ENCODE results near the gene MRPL52.
"Not testable (repeated sequence)": the region's sequence is repeated elsewhere in the genome, so short reads cannot be mapped to it uniquely, and the experiment has no call there.

The MRPL52 gene

GRCh38 chr14:22837750-22838538 is 8.3 kb downstream of the MRPL52 start:
- no peak for DNase-seq (ENCODE audit: low read depth, low spot score)

GRCh38 chr14:22838631-22839041 is 8.9 kb downstream of the MRPL52 start:
- no peak for DNase-seq (ENCODE audit: low read depth, low spot score)

GRCh38 chr14:22839159-22839779 is 9.6 kb downstream of the MRPL52 start:
- no peak for DNase-seq (ENCODE audit: low read depth, low spot score)

- DNase-seq (ENCODE audit: low read depth, low spot score) = no peak
These were observed 11.6 kb downstream of the MRPL52 start for GRCh38 chr14:22841311-22841710.

- DNase-seq (ENCODE audit: low read depth, low spot score) = no peak
These were observed 12.1 kb downstream of the MRPL52 start for GRCh38 chr14:22841769-22842168.

GRCh38 chr14:22842211-22843122 is 12.8 kb downstream of the MRPL52 start:
- no peak for DNase-seq (ENCODE audit: low read depth, low spot score)

- DNase-seq (ENCODE audit: low read depth, low spot score) = no peak
These were observed 13.6 kb downstream of the MRPL52 start for GRCh38 chr14:22843123-22843925.

GRCh38 chr14:22844221-22845102 is 14.8 kb downstream of the MRPL52 start:
- DNase-seq (ENCODE audit: low read depth, low spot score) = no peak

- DNase-seq (ENCODE audit: low read depth, low spot score) = no peak
These were observed 15.4 kb downstream of the MRPL52 start for GRCh38 chr14:22845103-22845394.

GRCh38 chr14:22845821-22846625 is 16.3 kb downstream of the MRPL52 start:
- no peak for DNase-seq (ENCODE audit: low read depth, low spot score)

GRCh38 chr14:22846811-22847307 is 17.2 kb downstream of the MRPL52 start:
- DNase-seq (ENCODE audit: low read depth, low spot score) = no peak

GRCh38 chr14:22847661-22848341 is 18.1 kb downstream of the MRPL52 start:
- no peak for DNase-seq (ENCODE audit: low read depth, low spot score)

GRCh38 chr14:22848351-22849164 is 18.9 kb downstream of the MRPL52 start:
- DNase-seq (ENCODE audit: low read depth, low spot score) = peak; percentile 88

- DNase-seq (ENCODE audit: low read depth, low spot score) = no peak
These were observed 19.6 kb downstream of the MRPL52 start for GRCh38 chr14:22849212-22849819.

- no peak for DNase-seq (ENCODE audit: low read depth, low spot score)
These were observed 21.5 kb downstream of the MRPL52 start for GRCh38 chr14:22850944-22851764.

- DNase-seq (ENCODE audit: low read depth, low spot score) = not testable (repeated sequence)
These were observed 22.5 kb downstream of the MRPL52 start for GRCh38 chr14:22852178-22852577.

GRCh38 chr14:22852599-22852939 is 22.9 kb downstream of the MRPL52 start:
- no peak for DNase-seq (ENCODE audit: low read depth, low spot score)
